ENCODE results near the gene ZNF23. TPM values are rescaled to one million over a fixed set of nuclear protein-coding genes. Genes with fewer than 3 reads are reported as not detected.

The ZNF23 gene
- total RNA-seq, 4 donors from 2014 or later = 5.9 to 13.8 (median 9.5) TPM

GRCh38 chr16:71409011-71409775 lies 52.9 kb downstream of the ZNF23 start:
- H3K9me3 ChIP-seq = no peaks in the 10 kb centered on the region
- H3K4me1 ChIP-seq = peaks cover 0 to 5% of the 10 kb centered on the region in 2 donors
- H3K36me3 ChIP-seq = no peaks in the 10 kb centered on the region
- H3K4me3 ChIP-seq (replicated peaks in 1 of 3) = no peak overlapping the region
- no peak for DNase-seq
- no peak overlapping the region for H3K27ac ChIP-seq
- TF ChIP-seq POLR2A (IDR thresholded peaks at IDR 0.05) = no peak
- TF ChIP-seq CTCF (IDR thresholded peaks at IDR 0.05) = no peak
- no peaks in the 10 kb centered on the region for H3K27me3 ChIP-seq
- intact Hi-C loops (cut with DNase I) = no loop called here
- 63 to 65% methylated on average over 16 of the region's 16 CpGs for WGBS, 2 donors

- intact Hi-C loops (cut with DNase I) = no loop called here
- H3K4me1 ChIP-seq = peaks cover 0 to 5% of the 10 kb centered on the region in 2 donors
- DNase-seq = no peak
- no peak for TF ChIP-seq POLR2A (IDR thresholded peaks at IDR 0.05)
- TF ChIP-seq CTCF (IDR thresholded peaks at IDR 0.05) = no peak
- no peak overlapping the region for H3K27ac ChIP-seq
- H3K27me3 ChIP-seq = no peaks in the 10 kb centered on the region
- no peak overlapping the region for H3K4me3 ChIP-seq (replicated peaks in 1 of 3)
- H3K36me3 ChIP-seq = no peaks in the 10 kb centered on the region
- 45 to 66% methylated on average over 3 of the region's 3 CpGs for WGBS, 2 donors
- no peaks in the 10 kb centered on the region for H3K9me3 ChIP-seq
These were observed 53.5 kb downstream of the ZNF23 start for GRCh38 chr16:71408536-71408935.

- no peak for TF ChIP-seq CTCF (IDR thresholded peaks at IDR 0.05)
- TF ChIP-seq POLR2A (IDR thresholded peaks at IDR 0.05) = no peak
- H3K9me3 ChIP-seq = no peaks in the 10 kb centered on the region
- H3K4me3 ChIP-seq (replicated peaks in 1 of 3) = no peak overlapping the region
- no peak overlapping the region for H3K27ac ChIP-seq
- 56 to 83% methylated on average over 1 of the region's 1 CpG for WGBS, 2 donors
- no peaks in the 10 kb centered on the region for H3K36me3 ChIP-seq
- no peak for DNase-seq
- no peaks in the 10 kb centered on the region for H3K27me3 ChIP-seq
- intact Hi-C loops (cut with DNase I) = no loop called here
- H3K4me1 ChIP-seq = peaks cover 0 to 5% of the 10 kb centered on the region in 2 donors
These were observed 54.3 kb downstream of the ZNF23 start for GRCh38 chr16:71407731-71408130.

GRCh38 chr16:71406724-71407123 lies 55.3 kb downstream of the ZNF23 start:
- H3K36me3 ChIP-seq = no peaks in the 10 kb centered on the region
- no peak overlapping the region for H3K4me3 ChIP-seq (replicated peaks in 1 of 3)
- TF ChIP-seq CTCF (IDR thresholded peaks at IDR 0.05) (no peak), POLR2A (IDR thresholded peaks at IDR 0.05) (no peak)
- no peak for DNase-seq
- 72 to 77% methylated on average over 8 of the region's 8 CpGs for WGBS, 2 donors
- no peak overlapping the region for H3K27ac ChIP-seq
- H3K9me3 ChIP-seq = no peaks in the 10 kb centered on the region
- H3K27me3 ChIP-seq = no peaks in the 10 kb centered on the region
- H3K4me1 ChIP-seq = no peaks in the 10 kb centered on the region
- intact Hi-C loops (cut with DNase I) = no loop called here

GRCh38 chr16:71406316-71406715 lies 55.7 kb downstream of the ZNF23 start:
- WGBS, 2 donors = 87 to 90% methylated on average over 5 of the region's 5 CpGs
- DNase-seq = no peak
- Histone ChIP-seq H3K27ac (no peak overlapping the region), H3K4me3 (replicated peaks in 1 of 3) (no peak overlapping the region), H3K4me1 (no peaks in the 10 kb centered on the region), H3K9me3 (no peaks in the 10 kb centered on the region), H3K36me3 (no peaks in the 10 kb centered on the region), H3K27me3 (no peaks in the 10 kb centered on the region)
- no peak for TF ChIP-seq CTCF (IDR thresholded peaks at IDR 0.05)
- TF ChIP-seq POLR2A (IDR thresholded peaks at IDR 0.05) = no peak
- intact Hi-C loops (cut with DNase I) = no loop called here

All from thyroid gland (tissue), 4 donors.